HG02642 (cell line): ENCODE data around the gene ANAPC4.
A peak's percentile ranks its signal among the peaks of the same experiment; 100 is the strongest.
"Not testable (repeated sequence)": the region's sequence is repeated elsewhere in the genome, so short reads cannot be mapped to it uniquely, and the experiment has no call there.

ENCODE experiments used
- ATAC-seq: cut with Tn5 transposase; IDR thresholded peaks from one replicate; pipeline ENCODE4 v1.9.1; 2021; ENCODE audit warnings: mild to moderate bottlenecking; ENCODE audit not compliant: unreplicated experiment, poor library complexity

ANAPC4 gene, protein sequence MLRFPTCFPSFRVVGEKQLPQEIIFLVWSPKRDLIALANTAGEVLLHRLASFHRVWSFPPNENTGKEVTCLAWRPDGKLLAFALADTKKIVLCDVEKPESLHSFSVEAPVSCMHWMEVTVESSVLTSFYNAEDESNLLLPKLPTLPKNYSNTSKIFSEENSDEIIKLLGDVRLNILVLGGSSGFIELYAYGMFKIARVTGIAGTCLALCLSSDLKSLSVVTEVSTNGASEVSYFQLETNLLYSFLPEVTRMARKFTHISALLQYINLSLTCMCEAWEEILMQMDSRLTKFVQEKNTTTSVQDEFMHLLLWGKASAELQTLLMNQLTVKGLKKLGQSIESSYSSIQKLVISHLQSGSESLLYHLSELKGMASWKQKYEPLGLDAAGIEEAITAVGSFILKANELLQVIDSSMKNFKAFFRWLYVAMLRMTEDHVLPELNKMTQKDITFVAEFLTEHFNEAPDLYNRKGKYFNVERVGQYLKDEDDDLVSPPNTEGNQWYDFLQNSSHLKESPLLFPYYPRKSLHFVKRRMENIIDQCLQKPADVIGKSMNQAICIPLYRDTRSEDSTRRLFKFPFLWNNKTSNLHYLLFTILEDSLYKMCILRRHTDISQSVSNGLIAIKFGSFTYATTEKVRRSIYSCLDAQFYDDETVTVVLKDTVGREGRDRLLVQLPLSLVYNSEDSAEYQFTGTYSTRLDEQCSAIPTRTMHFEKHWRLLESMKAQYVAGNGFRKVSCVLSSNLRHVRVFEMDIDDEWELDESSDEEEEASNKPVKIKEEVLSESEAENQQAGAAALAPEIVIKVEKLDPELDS

DNA sequence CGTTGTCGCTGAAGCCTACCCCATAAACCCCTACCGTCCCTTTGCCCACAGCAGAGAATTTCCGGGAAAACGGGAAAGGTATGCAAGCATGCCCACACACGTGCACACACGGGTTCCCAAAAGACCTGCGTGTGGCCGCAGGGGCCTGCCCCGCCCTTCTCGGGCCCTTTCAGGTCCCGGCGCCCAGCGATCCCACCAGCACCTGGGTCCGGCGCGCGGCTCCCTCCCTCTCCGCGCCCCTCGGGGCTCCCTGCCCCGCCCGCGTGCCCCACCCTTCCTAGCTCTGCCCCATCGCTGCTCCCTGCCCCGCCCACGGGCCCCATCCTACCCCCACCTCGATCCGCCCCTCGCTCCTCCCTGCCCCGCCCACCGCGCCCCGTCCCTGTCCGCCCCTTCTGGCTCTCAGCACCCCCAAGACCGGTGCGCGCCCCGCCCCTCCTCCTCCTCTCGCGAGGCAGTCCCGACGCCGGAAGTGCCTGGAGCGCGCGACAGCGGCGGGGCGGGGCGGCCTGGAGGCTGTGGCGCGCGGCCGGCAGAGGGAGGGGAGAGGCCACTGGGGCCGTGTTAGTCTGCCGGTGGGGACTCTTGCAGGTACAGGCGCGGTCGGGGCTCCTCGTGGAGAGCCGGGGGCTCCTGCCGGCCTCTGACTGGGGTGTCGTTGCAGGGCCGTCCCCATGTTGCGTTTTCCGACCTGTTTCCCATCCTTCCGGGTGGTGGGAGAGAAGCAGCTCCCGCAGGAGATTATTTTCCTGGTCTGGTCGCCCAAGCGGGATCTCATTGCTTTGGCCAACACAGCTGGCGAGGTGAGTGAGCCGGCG, at the start of gene ANAPC4:
TSS of gene ANAPC4 (plus strand) at position 510 of the 818 bp plus-strand sequence. CDS start at position 675, 165 bp downstream.
- ATAC-seq = peak; percentile 97

DNA sequence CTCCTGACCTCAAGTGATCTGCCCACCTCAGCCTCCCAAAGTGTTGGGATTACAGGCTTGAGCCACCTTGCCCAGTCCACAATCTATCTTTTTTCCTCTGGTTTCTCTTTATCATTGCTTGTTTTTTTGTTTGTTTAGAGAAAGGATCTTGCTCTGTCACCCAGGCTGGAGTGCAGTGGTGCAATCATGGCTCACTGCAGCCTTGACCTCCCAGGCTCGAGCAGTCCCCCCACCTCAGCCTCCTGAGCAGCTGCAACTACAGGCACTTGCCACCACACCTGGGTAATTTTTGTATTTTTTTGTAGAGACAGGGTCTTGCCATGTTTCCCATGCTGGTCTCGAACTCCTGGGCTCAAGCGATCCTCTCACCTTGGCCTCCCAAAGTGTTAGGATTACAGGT, 48.6 kb upstream of the ANAPC4 start:
- ATAC-seq = not testable (repeated sequence)

DNA sequence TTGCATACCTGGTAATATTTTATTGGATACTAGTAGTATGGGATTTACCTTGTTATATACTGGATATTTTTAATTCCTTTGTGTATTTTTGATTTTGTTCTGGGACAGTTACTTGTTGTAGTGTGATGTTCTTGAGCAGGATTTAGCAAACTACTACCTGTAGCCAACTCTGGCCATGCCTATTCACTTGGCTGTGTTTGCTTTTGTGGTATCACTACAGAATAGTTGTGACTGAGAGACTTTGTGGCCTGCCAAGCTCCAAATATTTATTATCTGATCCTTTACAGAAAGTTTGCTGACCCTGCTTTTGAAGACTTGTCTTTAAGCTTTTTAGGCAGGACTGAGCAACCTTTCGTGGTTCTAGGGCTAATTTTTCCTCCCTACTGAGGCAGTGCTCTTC, 46.7 kb upstream of the ANAPC4 start:
- no peak for ATAC-seq

DNA sequence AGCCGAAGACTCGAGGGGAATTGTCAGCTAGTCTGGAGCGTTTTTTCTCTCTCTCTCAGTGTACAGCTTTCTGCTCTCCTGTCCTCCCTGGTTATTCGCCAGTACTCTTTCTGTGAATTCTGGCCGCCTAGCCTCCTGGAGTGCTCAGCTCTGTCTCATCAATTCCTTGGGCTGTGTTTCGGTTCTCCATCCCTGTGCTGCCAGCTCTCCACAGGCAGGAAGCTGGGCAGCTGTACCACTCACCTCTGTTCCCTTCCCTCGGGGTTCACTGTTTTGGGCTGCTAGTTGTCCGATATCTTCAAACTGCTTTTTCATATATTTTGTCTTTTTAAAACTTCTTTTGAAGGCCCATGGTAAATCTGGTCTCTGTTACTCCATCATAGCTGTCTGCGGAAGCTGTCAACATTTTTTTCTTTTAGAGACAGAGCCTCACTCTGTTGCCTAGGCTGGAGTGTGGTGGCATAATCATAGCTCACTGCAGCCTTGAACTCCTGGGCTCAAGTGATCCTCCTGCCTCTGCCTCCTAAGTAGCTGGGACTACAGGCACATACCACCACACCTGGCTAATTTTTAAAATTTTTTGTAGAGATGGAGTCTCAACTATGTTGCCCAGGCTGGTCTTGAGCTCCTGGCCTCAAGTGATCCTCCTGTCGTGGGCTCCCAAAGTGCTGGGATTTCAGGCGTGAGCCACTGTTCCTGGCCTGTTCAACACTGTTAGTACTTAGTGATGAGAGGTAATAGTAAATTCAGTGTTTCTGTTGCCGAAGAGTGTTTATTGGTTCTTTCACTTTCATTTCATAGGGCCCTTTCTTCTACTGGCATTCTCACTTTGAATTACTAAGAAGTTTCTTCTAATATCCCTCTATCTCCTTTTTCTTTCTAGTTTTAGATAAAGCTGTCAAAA, 45.9 kb upstream of the ANAPC4 start:
- peak; percentile 81 for ATAC-seq

DNA sequence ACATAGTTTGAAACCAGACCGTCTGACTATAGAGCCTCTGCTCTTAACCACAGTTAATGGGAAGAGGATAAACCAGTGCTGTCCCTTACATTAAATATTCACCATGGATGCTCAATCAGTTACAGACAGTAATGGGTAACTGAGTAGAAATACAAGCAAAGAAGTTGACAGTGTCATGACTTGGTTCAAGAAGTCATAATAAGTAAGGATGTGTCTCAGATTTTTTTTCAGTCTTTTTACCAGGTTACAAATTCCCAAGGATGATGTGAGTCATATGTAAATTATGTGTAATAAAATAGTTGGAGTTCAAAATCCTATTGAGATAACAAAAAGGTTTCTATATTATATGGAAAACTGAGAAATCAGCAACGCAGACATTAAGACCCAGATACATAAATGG, 33.4 kb upstream of the ANAPC4 start:
- ATAC-seq = no peak

DNA sequence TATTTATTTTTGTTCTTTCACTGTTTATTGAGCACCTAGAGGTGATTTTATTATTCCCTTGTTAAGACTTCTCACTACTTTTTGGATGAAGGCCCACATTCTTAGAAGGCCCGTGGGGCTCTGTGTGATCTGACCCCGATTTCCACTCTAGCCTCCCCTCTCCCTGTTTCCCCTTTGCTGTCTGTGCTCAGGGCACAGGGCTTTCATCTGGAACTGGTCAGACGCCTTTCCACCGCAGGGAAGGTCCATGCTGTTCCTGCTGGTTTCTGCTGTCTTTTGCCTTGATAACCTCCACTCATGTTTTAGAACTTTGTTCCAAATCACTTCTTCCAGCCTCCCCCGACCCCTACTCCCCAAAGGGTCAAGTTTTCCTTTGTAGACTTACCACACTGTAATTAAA, 31.3 kb upstream of the ANAPC4 start:
- ATAC-seq = no peak

DNA sequence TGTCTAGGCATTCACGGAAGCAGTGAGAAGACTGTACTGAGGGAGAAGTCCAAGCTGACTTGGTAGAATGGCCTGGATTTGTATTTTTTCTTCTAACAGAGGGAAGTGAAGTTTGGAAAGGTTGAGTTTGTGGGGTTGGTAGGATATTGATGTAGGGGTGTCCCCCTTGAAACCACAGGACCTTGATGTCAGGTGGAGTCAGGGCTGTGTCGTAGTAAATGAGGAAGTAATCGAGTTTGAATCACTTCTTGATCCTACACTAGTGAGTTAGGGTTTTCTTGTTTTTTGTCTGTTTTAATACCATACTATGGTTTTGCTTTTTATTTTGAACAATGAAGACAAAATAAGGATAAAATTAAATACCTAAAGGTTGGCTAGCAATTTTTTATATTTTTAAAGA, 30.1 kb upstream of the ANAPC4 start:
- peak; percentile 76 for ATAC-seq

DNA sequence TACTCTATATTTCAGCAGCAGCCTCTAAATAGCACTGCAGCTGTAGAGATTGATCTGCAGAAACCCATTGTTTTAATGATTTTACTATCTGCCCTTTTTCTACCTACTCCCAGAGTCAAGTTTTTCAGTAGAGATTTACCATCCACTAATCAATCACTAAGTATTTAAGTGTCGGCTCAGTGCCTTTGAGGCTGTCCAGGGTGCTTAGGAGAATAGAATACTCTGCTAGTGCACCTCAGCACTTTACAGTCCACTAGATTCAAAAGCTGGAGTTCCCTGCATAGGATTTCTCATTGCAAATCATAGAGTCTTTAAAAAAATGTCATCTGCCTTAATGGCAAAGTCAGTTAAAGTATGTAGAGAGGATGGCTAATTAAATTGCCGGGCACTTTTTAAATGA, 29.6 kb upstream of the ANAPC4 start:
- ATAC-seq = no peak

DNA sequence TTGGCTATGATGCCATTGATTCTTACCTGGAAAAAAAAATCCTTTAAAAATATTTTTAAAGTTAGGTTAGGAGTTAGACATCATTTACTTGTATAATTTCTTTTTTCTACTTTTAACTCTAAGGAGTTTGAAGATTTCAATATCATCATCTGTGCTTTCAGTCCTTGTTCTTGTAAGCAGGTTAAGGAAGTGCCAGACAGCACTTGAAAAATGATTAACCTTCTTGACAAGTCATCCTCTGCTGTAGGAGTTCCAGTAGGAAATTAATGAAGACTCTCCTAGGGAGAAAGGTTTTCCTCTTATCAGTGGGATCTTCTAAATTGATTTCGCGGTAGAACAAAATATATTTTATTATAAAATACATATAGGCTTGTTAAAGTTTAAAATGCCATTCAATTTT, 29.1 kb upstream of the ANAPC4 start:
- ATAC-seq = no peak

DNA sequence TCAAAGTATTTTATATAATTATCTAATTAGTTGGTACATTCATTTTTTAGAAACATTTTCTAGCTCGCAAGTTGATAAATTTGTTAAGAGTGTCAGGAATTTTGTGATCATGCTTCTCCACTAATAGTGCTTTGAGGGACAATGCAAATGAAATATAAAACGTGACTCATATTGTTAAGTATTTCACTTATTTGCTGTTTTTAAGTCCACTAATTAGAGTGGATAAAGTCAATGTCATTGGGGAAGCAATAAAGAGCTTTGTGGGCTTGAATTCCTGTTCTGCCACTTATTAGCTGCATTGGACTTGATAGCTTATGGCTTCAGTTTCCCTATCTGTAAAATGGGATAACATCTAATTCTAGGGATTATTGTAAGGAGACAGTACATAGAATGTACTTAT, 26.5 kb upstream of the ANAPC4 start:
- no peak for ATAC-seq

DNA sequence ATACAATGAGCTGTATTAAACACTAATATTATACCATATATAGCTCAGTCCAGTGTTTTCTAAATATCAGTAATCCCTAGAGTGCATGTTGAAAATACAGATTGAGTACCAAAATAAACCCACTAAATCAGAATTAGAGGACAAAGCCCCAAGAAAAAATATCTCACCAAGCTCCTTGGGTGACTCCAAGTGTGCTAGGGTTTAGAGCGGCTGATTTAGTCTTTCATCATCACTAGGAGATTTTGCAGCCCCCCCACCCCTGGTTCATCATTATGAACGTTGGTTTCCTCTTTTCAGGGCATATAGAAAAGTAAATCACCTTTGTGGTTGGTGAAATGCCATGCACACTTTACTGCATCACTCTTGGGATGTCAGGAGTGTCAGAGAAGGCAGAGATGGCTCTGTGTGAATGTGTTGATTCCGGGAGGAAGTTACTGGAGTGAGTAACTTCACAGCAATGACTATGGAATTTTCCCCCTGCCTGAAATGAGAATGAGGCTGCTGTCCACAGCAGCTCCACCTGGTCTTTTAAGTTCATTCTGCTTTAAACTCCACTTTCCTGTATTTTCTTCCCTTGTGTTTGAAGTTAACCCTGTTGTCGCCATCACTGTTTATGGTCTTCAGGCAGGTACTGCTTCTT, 25.2 kb upstream of the ANAPC4 start:
- no peak for ATAC-seq

DNA sequence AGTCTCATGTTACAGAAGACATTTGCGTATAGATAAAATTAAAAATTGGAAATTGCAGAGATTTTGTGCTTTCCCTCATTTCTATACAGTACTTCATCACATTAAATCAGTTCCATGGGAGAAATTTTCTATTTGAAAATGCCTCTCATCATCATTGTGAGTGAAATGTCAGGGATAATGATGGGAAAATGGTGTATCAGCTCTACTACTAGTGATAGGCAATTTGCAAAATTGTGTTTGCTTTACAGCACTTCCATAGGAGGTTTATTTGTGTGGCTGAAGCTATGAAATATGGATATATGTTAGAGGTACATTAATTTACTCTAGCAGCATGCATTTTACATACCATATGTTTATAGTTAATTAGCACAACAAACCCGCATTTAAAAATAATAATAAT, 21.0 kb upstream of the ANAPC4 start:
- ATAC-seq = no peak

DNA sequence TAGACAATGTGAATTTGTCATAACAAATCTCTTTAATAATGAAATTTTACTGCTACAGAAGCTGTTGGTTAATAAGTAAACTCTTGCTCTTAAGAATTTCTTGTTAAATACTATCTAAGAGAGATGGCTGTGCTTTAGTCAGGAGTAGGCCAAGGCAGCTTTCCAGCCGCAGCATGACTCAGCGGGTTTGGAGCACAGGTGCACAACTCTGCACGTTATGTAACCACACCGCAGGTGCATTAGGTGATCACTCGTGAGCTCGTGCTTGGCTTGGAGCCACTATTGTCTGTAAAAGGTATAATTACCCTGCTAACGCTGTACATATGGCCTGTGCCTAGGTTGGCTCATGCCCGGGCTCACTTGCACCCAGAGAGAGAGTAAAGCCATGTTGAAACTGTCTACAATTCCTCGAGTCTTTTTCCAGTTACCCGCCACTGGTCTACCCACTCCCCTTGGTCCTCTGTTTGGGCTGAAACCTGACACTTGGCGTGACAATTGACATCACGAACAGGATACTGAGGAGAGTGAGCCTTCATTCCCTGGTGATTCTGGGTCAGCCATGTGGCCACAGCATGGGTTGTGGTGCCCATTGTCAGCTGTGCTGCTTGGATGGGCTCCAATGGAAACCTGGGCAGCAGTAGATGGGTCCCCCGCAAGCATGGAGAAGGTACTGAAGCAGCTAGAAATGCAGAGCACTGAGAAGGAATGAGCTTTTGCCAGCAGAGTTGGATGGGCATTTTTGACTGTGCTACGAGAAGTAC, 18.4 kb upstream of the ANAPC4 start:
- ATAC-seq = no peak

DNA sequence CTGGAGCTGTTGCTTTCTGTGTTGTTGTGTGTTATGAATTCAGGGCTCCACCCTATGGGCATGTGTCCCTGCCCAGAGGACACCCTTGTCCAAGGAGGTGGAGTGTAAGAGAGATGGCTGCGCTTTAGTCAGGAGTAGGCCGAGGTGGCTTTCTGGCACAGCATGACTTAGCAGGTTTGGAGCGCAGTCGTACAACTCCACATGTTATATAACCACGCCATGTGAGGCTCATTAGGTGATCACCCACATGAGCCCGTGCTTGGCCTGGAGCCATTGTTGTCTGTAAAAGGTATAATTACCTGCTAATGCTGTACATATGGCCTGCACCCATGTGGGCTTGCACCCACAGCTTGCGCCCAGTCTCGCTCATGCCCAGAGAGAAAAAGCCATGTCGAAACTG, 15.8 kb upstream of the ANAPC4 start:
- ATAC-seq = no peak

DNA sequence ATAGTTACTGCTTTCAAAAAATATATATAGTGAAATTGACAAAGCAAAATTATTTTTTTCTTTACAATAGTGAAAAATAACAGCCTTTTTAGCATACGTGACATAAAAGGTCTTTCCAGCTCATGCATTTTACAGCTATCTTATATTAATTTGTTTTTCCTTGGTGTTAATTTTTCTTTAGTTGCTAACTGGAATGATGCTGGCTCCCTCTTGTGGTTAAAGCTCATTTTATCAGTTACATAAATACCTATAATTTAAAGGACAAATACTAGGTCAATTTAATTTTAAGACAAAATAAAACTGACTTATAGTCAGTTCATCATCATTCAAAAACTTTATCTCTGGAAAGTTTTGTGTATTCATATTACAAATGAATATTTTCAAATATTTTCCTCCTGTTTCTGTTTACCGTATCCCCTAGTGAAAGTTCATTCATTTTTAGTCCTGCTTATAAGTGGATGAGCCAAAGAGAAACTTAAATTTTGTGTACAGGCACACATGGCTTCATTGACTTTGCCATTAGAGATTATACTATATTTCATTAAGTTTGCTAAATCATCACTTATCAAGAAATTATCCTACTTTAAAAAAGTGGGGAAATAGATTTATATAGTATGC, 9.9 kb upstream of the ANAPC4 start:
- no peak for ATAC-seq

DNA sequence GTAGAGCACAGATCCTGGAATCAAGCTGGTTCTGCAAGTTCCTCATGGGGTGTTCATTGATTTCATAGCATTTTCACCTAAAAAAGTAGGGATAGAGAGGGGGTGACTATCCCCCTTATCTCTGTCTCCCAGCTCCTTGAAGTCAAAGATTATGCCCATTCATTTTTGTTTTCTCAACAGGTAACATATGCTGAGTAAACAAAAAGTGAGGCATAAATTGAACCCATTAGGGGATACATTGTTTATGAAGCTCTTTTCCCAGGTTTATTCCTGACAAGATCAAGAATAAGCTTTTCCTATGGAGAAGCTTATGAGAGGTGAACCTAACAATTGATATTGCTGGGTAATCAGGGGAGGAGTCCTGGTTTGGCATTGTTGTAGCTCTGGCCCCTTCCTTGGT, 9.2 kb upstream of the ANAPC4 start:
- no peak for ATAC-seq

DNA sequence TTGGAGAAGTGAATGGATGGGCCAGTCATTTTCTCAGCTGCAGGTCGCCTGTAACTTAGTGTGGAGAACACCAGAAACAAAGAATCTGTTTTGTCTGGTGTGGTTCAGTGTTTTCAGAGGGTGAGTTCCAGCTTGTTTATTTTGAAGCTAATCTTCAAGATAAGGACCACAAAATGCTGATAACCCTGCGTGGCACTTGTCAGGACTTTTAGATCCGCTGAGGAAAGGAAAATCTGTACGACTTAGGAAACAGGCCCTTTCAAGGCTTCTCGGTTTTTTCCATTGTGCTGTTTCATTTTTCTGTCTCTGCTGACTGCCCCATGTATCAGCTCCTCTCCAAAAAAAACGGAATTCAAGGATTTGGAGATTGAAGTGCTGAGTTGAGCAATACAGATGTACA, 8.7 kb upstream of the ANAPC4 start:
- no peak for ATAC-seq

DNA sequence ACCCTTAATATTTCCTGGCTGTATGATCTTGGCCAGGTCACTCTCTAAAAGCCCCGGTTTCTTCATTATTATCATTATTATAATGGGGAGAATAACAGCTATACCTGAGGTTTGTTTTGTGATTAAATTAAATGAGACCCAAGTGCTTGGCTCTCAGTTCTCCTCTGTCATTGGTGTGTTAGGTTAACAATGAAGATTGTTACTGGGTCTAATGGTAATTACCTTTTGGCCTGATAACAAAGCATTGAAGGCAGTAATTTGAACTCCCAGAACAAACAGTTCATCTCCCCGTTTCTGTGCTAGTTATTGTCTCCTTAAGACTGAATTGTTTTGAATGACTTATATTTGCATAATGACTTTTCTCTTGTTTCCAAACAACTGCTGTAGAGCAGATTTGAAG, 6.8 kb upstream of the ANAPC4 start:
- no peak for ATAC-seq
